Measurements from ENCODE around the gene ZNF335. TPM values are rescaled to one million over a fixed set of nuclear protein-coding genes. Genes with fewer than 3 reads are reported as not detected.

ZNF335 gene
- total RNA-seq, 1 donor from 2014 or later, result 49.6 TPM

DNA sequence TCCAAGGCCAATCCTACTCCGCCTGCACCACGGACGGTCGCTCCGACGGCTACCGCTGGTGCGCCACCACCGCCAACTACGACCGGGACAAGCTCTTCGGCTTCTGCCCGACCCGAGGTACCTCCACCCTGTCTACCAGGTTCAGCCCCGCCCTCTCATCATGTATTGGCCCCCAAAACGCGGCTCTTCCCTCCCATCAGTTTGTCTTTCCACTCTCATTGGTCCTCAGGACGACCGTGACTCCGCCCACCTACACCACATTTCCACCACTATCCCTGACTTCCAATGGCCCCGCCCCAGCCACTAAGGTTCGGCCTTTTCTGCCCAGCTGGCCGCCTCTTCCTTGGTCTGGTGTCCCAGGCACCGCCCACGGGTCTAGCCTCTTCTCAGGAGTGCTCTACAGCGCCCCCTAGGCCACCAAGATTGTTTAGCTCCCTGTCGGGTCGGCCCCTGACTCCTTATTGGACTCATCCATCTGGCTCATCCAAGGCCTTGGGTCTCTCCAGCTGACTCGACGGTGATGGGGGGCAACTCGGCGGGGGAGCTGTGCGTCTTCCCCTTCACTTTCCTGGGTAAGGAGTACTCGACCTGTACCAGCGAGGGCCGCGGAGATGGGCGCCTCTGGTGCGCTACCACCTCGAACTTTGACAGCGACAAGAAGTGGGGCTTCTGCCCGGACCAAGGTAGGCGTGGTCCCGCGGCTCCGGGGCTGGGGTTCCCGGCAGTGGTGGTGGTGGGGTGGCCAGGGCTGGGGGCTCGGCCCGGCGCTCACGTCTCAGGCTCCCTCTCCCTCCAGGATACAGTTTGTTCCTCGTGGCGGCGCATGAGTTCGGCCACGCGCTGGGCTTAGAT is 39.9 kb upstream of the ZNF335 start:
- DNase-seq (no peak), ATAC-seq (ENCODE audit: low read depth) (no peak)
- CTCF ChIA-PET, result interaction anchor here (3.8 to 5.0 kb wide), 2 partner anchors 23 to 162 kb away, joined by 39 to 54 read pairs; no protein-coding TSS in a partner anchor
- H3K27ac Mint-ChIP-seq, result peak overlapping the region; percentile 35
- TF ChIP-seq, protein P1, sequence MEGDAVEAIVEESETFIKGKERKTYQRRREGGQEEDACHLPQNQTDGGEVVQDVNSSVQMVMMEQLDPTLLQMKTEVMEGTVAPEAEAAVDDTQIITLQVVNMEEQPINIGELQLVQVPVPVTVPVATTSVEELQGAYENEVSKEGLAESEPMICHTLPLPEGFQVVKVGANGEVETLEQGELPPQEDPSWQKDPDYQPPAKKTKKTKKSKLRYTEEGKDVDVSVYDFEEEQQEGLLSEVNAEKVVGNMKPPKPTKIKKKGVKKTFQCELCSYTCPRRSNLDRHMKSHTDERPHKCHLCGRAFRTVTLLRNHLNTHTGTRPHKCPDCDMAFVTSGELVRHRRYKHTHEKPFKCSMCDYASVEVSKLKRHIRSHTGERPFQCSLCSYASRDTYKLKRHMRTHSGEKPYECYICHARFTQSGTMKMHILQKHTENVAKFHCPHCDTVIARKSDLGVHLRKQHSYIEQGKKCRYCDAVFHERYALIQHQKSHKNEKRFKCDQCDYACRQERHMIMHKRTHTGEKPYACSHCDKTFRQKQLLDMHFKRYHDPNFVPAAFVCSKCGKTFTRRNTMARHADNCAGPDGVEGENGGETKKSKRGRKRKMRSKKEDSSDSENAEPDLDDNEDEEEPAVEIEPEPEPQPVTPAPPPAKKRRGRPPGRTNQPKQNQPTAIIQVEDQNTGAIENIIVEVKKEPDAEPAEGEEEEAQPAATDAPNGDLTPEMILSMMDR (IDR thresholded peaks at IDR 0.05), result no peak
- peak overlapping the region; percentile 55 for H3K4me3 Mint-ChIP-seq
- no peaks in the 10 kb centered on the region for H3K36me3 Mint-ChIP-seq (ENCODE audit: low read depth)
- POLR2A ChIA-PET, result interaction anchor here (2.0 kb wide), 1 partner anchor 41 kb away, joined by 11 read pairs; no protein-coding TSS in a partner anchor
- H3K4me1 Mint-ChIP-seq, result peaks cover 66% of the 10 kb centered on the region
- H3K27me3 Mint-ChIP-seq, result peaks cover 48% of the 10 kb centered on the region
- intact Hi-C loops (cut with micrococcal nuclease), result loop anchor here (5.0 kb wide), 2 partner anchors 45 to 190 kb away; no protein-coding TSS in a partner anchor
- no peaks in the 10 kb centered on the region for H3K9me3 Mint-ChIP-seq

DNA sequence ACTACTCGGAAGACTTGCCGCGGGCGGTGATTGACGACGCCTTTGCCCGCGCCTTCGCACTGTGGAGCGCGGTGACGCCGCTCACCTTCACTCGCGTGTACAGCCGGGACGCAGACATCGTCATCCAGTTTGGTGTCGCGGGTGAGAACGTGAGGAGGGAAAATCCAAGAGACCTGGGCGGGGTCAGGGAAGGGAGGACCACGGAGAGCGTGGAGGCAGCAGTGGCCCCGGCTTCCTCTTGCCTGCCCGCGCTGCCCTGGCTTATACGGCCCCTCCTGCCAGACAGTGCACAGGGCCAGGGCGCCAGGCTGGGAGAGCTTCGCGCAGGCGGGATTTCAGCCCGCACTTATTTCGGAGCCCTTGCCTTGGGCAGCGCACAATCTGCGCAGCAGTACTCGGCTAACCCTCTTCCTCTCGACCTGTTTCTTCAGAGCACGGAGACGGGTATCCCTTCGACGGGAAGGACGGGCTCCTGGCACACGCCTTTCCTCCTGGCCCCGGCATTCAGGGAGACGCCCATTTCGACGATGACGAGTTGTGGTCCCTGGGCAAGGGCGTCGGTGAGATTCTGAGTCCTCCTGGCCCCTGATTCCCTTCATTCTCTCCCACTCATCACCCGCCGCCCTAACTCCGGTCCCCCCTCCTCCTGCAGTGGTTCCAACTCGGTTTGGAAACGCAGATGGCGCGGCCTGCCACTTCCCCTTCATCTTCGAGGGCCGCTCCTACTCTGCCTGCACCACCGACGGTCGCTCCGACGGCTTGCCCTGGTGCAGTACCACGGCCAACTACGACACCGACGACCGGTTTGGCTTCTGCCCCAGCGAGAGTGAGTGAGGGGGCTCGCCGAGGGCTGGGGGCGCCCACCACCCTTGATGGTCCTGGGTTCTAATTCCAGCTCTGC is 38.7 kb upstream of the ZNF335 start:
- Mint-ChIP-seq H3K27ac (peak overlapping the region; percentile 66), H3K4me1 (peaks cover 74% of the 10 kb centered on the region), H3K4me3 (peak overlapping the region; percentile 71), H3K36me3 (ENCODE audit: low read depth) (no peaks in the 10 kb centered on the region), H3K27me3 (peaks cover 45% of the 10 kb centered on the region), H3K9me3 (no peaks in the 10 kb centered on the region)
- ATAC-seq (ENCODE audit: low read depth) (no peak), DNase-seq (no peak)
- CTCF ChIA-PET, result interaction anchor here (5.0 kb wide), 1 partner anchor 22 kb away, joined by 54 read pairs; no protein-coding TSS in a partner anchor
- POLR2A ChIA-PET, result no interaction called here
- TF ChIP-seq, protein P1 (IDR thresholded peaks at IDR 0.05), result no peak
- intact Hi-C loops (cut with micrococcal nuclease), result loop anchor here (5.0 kb wide), 2 partner anchors 47 to 188 kb away; no protein-coding TSS in a partner anchor

DNA sequence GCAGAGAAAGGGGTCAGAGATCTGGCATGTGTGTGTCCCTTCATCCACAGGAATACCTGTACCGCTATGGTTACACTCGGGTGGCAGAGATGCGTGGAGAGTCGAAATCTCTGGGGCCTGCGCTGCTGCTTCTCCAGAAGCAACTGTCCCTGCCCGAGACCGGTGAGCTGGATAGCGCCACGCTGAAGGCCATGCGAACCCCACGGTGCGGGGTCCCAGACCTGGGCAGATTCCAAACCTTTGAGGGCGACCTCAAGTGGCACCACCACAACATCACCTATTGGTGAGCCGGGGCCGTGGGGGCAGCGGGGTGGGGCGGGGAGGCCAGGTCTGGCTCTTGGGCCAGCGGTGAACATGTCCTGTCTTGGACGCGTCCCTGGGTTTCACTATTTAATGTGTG is 37.8 kb upstream of the ZNF335 start:
- intact Hi-C loops (cut with micrococcal nuclease), result loop anchor here (2.0 to 5.0 kb wide), 3 partner anchors 37 to 188 kb away; partner anchors contain the start of gene ZNF335
- H3K27ac Mint-ChIP-seq, result no peak overlapping the region

DNA sequence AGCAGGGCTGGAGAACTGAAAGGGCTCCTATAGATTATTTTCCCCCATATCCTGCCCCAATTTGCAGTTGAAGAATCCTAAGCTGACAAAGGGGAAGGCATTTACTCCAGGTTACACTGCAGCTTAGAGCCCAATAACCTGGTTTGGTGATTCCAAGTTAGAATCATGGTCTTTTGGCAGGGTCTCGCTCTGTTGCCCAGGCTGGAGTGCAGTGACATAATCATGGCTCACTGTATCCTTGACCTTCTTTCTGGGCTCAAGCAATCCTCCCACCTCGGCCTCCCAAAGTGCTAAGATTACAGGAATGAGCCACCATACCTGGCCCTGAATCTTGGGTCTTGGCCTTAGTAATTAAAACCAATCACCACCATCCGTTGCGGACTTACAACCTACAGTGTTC is 35.7 kb upstream of the ZNF335 start:
- Mint-ChIP-seq H3K27ac (peak overlapping the region; percentile 8), H3K4me3 (no peak overlapping the region), H3K27me3 (peaks cover 36% of the 10 kb centered on the region), H3K9me3 (no peaks in the 10 kb centered on the region), H3K36me3 (ENCODE audit: low read depth) (no peaks in the 10 kb centered on the region), H3K4me1 (peaks cover 85% of the 10 kb centered on the region)
- intact Hi-C loops (cut with micrococcal nuclease), result loop anchor here (2.0 kb wide), 1 partner anchor 35 kb away; the partner anchor contains the start of gene ZNF335
- DNase-seq (no peak), ATAC-seq (ENCODE audit: low read depth) (no peak)
- ChIA-PET CTCF (interaction anchor here (1.3 kb wide), 1 partner anchor 21 kb away, joined by 4 read pairs; no protein-coding TSS in a partner anchor), POLR2A (interaction anchor here (0.9 to 1.0 kb wide), 2 partner anchors 111 to 112 kb away, joined by 3 to 14 read pairs; no protein-coding TSS in a partner anchor)
- TF ChIP-seq, protein P1 (IDR thresholded peaks at IDR 0.05), result no peak

More for the DNA sequence above, 37.8 kb upstream of the ZNF335 start:
- Mint-ChIP-seq H3K4me3 (peak overlapping the region; percentile 28), H3K9me3 (no peaks in the 10 kb centered on the region), H3K36me3 (ENCODE audit: low read depth) (no peaks in the 10 kb centered on the region), H3K27me3 (peaks cover 43% of the 10 kb centered on the region), H3K4me1 (peaks cover 83% of the 10 kb centered on the region)
- ChIA-PET POLR2A (no interaction called here), CTCF (interaction anchor here (1.1 kb wide), 1 partner anchor 23 kb away, joined by 6 read pairs; no protein-coding TSS in a partner anchor)
- DNase-seq (no peak), ATAC-seq (ENCODE audit: low read depth) (no peak)
- TF ChIP-seq, protein P1 (IDR thresholded peaks at IDR 0.05), result no peak

All from activated B cell treated with CpG ODN at 0.5 μM for 24 hours (primary cell).